BJ (cell line): ENCODE data around the gene EIF4A3. TPM values are rescaled to one million over a fixed set of nuclear protein-coding genes. Genes with fewer than 3 reads are reported as not detected.
"Not testable (repeated sequence)": the region's sequence is repeated elsewhere in the genome, so short reads cannot be mapped to it uniquely, and the experiment has no call there.

Experiments
- CTCF ChIA-PET: fragments of 350-600 bp; formaldehyde crosslinking; extraction: SDS; loops from one replicate; lab custom pipeline; 2021; ENCODE audit warnings: antibody characterized with exemption, inconsistent platforms; lab: Yijun Ruan, JAX
- POLR2A ChIA-PET: fragments of 300-600 bp; sonication (Branson Sonifier 250); formaldehyde crosslinking; extraction: SDS; loops from one replicate; lab custom pipeline; 2021; ENCODE audit warnings: antibody characterized with exemption; lab: Charles Lee
- DNase-seq: peaks from one replicate; pipeline ENCODE4 v3.0.0-alpha.2; 2011; ENCODE audit warnings: low read depth
- H3K27me3 ChIP-seq: 2 replicates; pipeline ENCODE4 v1.6.0; 2011; ENCODE audit warnings: low read length; ENCODE audit not compliant: control insufficient read depth, insufficient read depth
- H3K36me3 ChIP-seq: 2 replicates; pipeline ENCODE4 v1.5.1; 2011; ENCODE audit warnings: low read length; ENCODE audit not compliant: control insufficient read depth, insufficient read depth
- H3K4me3 ChIP-seq: 2 replicates; pipeline ENCODE4 v1.5.1; 2011; ENCODE audit warnings: low read depth, mild to moderate bottlenecking, control low read depth, low read length
- CTCF ChIP-seq: IDR thresholded peaks from 2 replicates; pipeline ENCODE4 v1.5.1; 2011; ENCODE audit warnings: low read depth, mild to moderate bottlenecking, control low read depth, inconsistent platforms, low read length, moderate library complexity; ENCODE audit not compliant: insufficient read depth
- polyA plus RNA-seq: library from polyadenylated mRNA; depleted of rRNA; stranded (reverse); fragments of >200 nt; gene quantifications from 2 replicates; pipeline ENCODE4 v1.2.3, GENCODE V29; 2011

The EIF4A3 gene
- polyA plus RNA-seq, 1 experiment: 89.4 TPM

DNA sequence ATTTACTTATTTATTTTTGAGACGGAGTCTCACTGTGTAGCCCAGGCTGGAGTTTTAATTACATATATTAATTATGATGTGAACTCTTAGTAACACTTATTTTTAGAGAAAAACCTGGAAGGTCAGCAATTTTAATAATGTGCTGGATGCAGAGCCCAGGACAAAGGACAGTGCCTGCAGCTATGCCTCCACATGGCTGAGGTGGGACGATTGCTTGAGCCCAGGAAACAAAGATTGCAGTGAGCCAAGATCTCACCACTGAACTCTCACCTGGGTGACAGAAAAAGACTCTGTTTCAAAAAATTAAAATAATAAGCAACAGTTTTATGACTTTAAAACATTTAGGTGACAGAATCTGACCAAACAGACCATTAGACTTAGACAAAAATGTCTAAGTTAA is 11.9 kb upstream of the EIF4A3 start:
- POLR2A ChIA-PET: no interaction called here
- CTCF ChIA-PET: no interaction called here
- Histone ChIP-seq H3K36me3 (no peaks in the 10 kb centered on the region), H3K4me3 (no peak overlapping the region), H3K27me3 (peaks cover 4% of the 10 kb centered on the region)
- DNase-seq: no peak
- no peak for TF ChIP-seq CTCF

GRCh38 chr17:80155600-80155999 is 8.7 kb upstream of the EIF4A3 start:
- H3K27me3 ChIP-seq, POLR2A ChIA-PET, H3K4me3 ChIP-seq, H3K36me3 ChIP-seq, DNase-seq: not testable (repeated sequence)
- CTCF ChIA-PET: interaction anchor here (1.3 kb wide), 1 partner anchor 54 kb away, joined by 3 read pairs; the partner anchor contains the start of gene GAA

DNA sequence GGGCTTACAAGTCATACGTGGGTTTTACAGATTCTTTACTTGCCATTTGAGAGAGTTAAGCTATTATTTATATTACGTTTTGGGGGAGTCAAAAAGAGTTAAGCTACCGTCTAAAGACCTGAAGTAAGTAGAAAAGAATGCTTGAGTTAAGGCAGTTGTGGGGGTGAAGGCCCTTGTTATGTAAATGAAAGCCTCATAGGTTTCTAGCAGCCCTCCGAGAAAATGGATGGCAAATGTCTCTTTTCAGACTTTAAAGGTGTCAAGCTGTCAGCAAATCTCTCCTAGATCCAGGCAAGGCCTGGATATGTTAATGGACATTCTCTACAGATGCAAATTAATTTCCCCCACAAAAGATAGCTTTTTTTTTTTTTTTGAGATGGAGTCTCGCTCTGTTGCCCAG is 7.2 kb upstream of the EIF4A3 start:
- TF ChIP-seq CTCF: no peak
- H3K36me3 ChIP-seq: no peaks in the 10 kb centered on the region
- ChIA-PET CTCF (interaction anchor here (1.6 kb wide), 1 partner anchor 54 kb away, joined by 3 read pairs; no protein-coding TSS in a partner anchor), POLR2A (no interaction called here)
- no peaks in the 10 kb centered on the region for H3K27me3 ChIP-seq
- no peak overlapping the region for H3K4me3 ChIP-seq
- no peak for DNase-seq

GRCh38 chr17:80153004-80153403 is 6.1 kb upstream of the EIF4A3 start:
- H3K27me3 ChIP-seq: no peaks in the 10 kb centered on the region
- ChIA-PET POLR2A (no interaction called here), CTCF (no interaction called here)
- no peaks in the 10 kb centered on the region for H3K36me3 ChIP-seq
- no peak for DNase-seq
- H3K4me3 ChIP-seq: no peak overlapping the region
- no peak for TF ChIP-seq CTCF

DNA sequence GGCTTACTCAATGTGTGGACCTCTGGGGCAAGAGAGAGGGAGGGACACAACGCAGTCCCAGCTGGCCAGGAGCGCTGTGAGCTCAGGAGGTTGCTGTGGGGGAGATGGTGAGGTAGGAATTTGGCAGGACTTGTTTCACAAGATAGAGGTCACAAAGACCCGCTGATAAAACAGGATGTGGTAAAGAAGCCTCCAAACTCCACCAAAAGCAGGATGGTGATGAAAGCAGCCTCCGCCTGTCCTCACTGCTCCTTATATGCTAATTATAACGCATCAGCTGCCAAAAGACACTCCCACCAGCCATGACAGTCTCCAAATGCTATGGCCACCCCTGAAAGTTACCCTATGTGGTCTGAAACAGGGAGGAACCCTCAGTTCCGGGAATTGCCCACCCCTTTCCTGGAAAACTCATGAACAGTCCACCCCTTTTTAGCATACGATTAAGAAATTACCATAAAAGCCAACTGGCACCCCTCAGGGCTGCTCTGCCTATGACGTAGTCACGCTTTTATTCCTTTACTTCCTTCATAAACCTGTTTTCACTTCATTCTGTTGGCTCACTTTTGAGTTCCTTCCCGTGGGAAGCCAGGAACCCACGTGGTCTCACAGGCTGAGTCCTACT is 5.3 kb upstream of the EIF4A3 start:
- Histone ChIP-seq H3K4me3 (no peak overlapping the region), H3K27me3 (no peaks in the 10 kb centered on the region), H3K36me3 (no peaks in the 10 kb centered on the region)
- no peak for TF ChIP-seq CTCF
- CTCF ChIA-PET: no interaction called here
- DNase-seq: peak; percentile 75
- POLR2A ChIA-PET: no interaction called here

DNA sequence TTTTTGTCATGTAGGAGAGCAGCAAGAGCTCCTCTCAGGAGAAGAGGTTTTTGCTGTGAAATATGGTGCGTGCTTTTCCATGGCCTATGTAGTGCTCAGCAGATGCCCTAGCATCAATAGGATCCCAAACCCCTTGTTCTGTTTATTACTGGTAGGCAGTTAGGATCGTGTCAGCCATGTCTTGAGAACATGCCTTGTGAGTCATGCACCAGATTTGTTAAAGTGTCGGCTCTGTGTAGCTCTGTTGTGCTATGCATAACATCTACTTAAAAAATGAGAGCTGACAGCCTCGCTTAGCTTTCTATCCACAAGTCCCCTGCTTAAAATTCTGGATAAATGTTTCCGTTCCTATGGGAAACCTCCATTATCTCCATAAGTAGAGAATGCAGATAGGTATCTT is 4.4 kb upstream of the EIF4A3 start:
- no peak for TF ChIP-seq CTCF
- CTCF ChIA-PET: no interaction called here
- peak; percentile 53 for DNase-seq
- Histone ChIP-seq H3K27me3 (no peaks in the 10 kb centered on the region), H3K4me3 (no peak overlapping the region), H3K36me3 (no peaks in the 10 kb centered on the region)
- POLR2A ChIA-PET: no interaction called here
